Ovary (tissue), 9 donors: ENCODE results near the gene ARID1B. TPM values are rescaled to one million over a fixed set of nuclear protein-coding genes. Genes with fewer than 3 reads are reported as not detected.
"Not testable (repeated sequence)": the region's sequence is repeated elsewhere in the genome, so short reads cannot be mapped to it uniquely, and the experiment has no call there.

Experiments
- DNase-seq, 5 donors: peaks; one replicate each; pipeline ENCODE4 v3.0.0-alpha.2; 2019 to 2020
- H3K27ac ChIP-seq, 2 donors: fragments of 200-600 bp; one replicate each; pipeline versions ENCODE4 v1.5.1 to v1.8.0; 2019 to 2022
- H3K27me3 ChIP-seq: fragments of 200-600 bp; one replicate; pipeline ENCODE4 v1.8.0; 2022
- H3K36me3 ChIP-seq: fragments of 200-600 bp; sonication (generic); one replicate; pipeline ENCODE4 v1.5.1; 2019
- H3K4me1 ChIP-seq: one replicate; pipeline ENCODE4 v1.8.1; 2013; ENCODE audit warnings: mild to moderate bottlenecking, moderate library complexity; ENCODE audit not compliant: insufficient read depth
- H3K4me3 ChIP-seq: fragments of 200-600 bp; sonication (generic); one replicate; pipeline ENCODE4 v1.5.1; 2017
- H3K9me3 ChIP-seq, 2 donors: fragments of 200-600 bp in 1 of 2; sonication (generic) in 1 of 2; one replicate each; pipeline versions ENCODE4 v1.5.1 to v1.8.1; 2013 to 2019; ENCODE audit warnings: mild to moderate bottlenecking in 1 of 2, moderate library complexity in 1 of 2
- EP300 ChIP-seq: sonication (generic); formaldehyde crosslinking; IDR thresholded peaks from one replicate; pipeline ENCODE4 v1.6.1; 2017; ENCODE audit warnings: antibody characterized with exemption
- POLR2A ChIP-seq: fragments of 450-650 bp; IDR thresholded peaks from one replicate; pipeline ENCODE4 v1.6.1; 2017; ENCODE audit warnings: antibody characterized with exemption, mild to moderate bottlenecking, moderate library complexity
- WGBS, 3 donors: extraction: QIAGEN DNeasy Blood & Tissue Kit in 1 of 3; methylation state at CpG; one replicate each; pipeline versions ENCODE4 v1.1.5 to v1.1.7; 2013 to 2017; 5-methylcytosine and 5-hydroxymethylcytosine counted together
- intact Hi-C, 4 donors: fragments of 100-400 bp; cut with DNase I; formaldehyde crosslinking; loops; one replicate each; pipeline versions ENCODE4 v1.11.0 to v1.15.1; 2022 to 2023
- polyA plus RNA-seq, 2 donors: library from polyadenylated mRNA; stranded (reverse); fragments of 200-250 nt in 1 of 2; fragments of 350-450 nt in 1 of 2; fragmentation: Illumina TruSeq in 1 of 2; extraction: RNeasy Lipid Tissue Mini Kit (QIAGEN cat#74804) in 1 of 2; gene quantifications; one replicate each; pipeline ENCODE4 v1.2.3, GENCODE V29; 2013 to 2014
- total RNA-seq, 7 donors: library from RNA; depleted of rRNA in 2 of 7; stranded (reverse); fragments of >200 nt in 2 of 7; fragmentation: NEBNext Ultra II Directional in 3 of 7; extraction: Animal tissue kit (Norgen Biotek cat#: 25700) in 3 of 7; gene quantifications; one replicate each; pipeline versions ENCODE4 v1.1.0 to v1.2.4, GENCODE V29; 2016 to 2023
- TF ChIP-seq, protein P1 (sequence below), 3 donors: fragments of 450-650 bp in 2 of 3; fragments of 200-600 bp in 1 of 3; IDR thresholded peaks; one replicate each; pipeline versions ENCODE4 v1.5.1 to v1.8.0; 2016 to 2022; ENCODE audit warnings: antibody characterized with exemption in 3 of 3, mild to moderate bottlenecking in 1 of 3
- donor health status: DM: no; HTN: no; CAD: no; lungs with moderate emphysema.
- donor health status: DM: no; HTN: no; CAD: no.
- donor health status: Bipolar disorder and iron deficiency.
- donor health status: DM: yes; HTN: yes; CAD: no.
- donor health status: DM: no; HTN: no; CAD: no.
- donor health status: DM: yes; HTN: yes; CAD: no.

Gene ARID1B
- total and polyA plus RNA-seq, 9 donors: 33.2 to 144 (median 105) TPM

DNA sequence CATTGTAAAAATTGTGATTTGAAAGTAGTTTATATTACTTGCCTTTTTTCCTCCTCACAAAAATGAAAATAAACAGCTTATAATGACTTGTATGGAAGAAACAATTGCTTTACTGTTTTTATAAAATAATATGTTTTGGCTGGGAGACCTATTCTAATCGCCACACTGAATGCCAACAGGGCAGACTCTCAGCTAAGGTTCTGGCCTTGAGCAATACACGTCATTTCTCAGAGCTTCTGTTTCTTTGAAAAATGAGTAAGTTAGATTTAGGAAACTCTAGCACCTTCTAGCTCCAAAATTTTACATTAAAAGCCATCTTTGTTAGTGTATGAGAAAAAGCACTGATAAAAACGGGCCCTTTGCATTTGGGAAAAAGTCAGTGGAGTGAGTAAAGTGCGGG is 166.6 kb downstream of the ARID1B start:
- Histone ChIP-seq H3K27ac (peak overlapping the region in 1 of 2 donors; percentile 16), H3K9me3 (no peaks in the 10 kb centered on the region), H3K4me1 (peaks cover 14% of the 10 kb centered on the region), H3K36me3 (no peaks in the 10 kb centered on the region), H3K27me3 (no peaks in the 10 kb centered on the region), H3K4me3 (no peak overlapping the region)
- DNase-seq: no peak
- WGBS, 3 donors: 25 to 51% (median 43%) methylated on average over 4 of the region's 4 CpGs
- TF ChIP-seq, protein P1, sequence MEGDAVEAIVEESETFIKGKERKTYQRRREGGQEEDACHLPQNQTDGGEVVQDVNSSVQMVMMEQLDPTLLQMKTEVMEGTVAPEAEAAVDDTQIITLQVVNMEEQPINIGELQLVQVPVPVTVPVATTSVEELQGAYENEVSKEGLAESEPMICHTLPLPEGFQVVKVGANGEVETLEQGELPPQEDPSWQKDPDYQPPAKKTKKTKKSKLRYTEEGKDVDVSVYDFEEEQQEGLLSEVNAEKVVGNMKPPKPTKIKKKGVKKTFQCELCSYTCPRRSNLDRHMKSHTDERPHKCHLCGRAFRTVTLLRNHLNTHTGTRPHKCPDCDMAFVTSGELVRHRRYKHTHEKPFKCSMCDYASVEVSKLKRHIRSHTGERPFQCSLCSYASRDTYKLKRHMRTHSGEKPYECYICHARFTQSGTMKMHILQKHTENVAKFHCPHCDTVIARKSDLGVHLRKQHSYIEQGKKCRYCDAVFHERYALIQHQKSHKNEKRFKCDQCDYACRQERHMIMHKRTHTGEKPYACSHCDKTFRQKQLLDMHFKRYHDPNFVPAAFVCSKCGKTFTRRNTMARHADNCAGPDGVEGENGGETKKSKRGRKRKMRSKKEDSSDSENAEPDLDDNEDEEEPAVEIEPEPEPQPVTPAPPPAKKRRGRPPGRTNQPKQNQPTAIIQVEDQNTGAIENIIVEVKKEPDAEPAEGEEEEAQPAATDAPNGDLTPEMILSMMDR (IDR thresholded peaks at IDR 0.05): no peak
- TF ChIP-seq EP300 (no peak), POLR2A (no peak)
- intact Hi-C loops: no loop called here

DNA sequence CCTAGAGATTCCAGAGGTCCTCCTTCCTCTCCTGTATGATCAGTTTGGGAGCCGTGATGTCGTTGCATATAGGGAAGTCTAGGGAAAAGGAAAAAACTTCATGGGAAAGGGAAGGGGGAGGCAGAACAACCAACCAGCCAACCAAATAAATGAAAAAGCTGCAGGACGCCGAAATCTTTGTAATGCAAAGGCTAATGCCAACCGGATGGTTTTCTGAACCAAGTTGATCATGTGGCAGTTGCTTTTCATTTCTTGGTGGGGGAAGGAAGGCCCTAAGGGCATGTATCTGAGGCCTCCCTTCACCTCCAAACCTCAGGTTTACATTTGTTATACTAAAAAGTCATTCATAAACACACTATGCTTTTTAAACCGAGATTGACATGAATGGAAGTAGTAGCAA is 167.2 kb downstream of the ARID1B start:
- intact Hi-C loops: no loop called here
- TF ChIP-seq, protein P1 (IDR thresholded peaks at IDR 0.05): no peak
- TF ChIP-seq POLR2A (no peak), EP300 (no peak)
- Histone ChIP-seq H3K4me3 (no peak overlapping the region), H3K27ac (peak overlapping the region in 1 of 2 donors; percentile 16), H3K9me3 (no peaks in the 10 kb centered on the region), H3K36me3 (no peaks in the 10 kb centered on the region), H3K4me1 (peaks cover 15% of the 10 kb centered on the region), H3K27me3 (no peaks in the 10 kb centered on the region)
- WGBS, 3 donors: 91 to 92% (median 91%) methylated on average over 6 of the region's 6 CpGs
- DNase-seq: no peak

DNA sequence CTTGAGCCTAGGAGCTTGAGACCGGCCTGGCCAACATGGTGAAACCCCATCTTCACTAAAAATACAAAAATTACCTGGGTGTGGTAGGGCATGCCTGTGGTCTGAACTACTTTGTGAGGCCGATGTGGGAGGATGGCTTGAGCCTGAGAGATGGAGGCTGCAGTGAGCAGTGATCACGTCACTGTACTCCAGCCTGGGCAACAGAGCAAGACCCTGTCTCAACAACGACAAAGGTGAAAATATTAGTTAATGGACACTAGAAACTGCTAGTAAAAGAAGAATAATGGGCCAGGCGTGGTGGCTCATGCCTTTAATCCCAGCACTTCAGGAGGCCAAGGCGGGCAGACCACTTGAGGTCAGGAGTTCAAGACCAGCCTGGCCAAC is 168.6 kb downstream of the ARID1B start:
- peaks cover 14% of the 10 kb centered on the region for H3K4me1 ChIP-seq
- H3K9me3 ChIP-seq, H3K27me3 ChIP-seq, H3K36me3 ChIP-seq, intact Hi-C loops, H3K4me3 ChIP-seq, H3K27ac ChIP-seq, DNase-seq: not testable (repeated sequence)
- WGBS, 3 donors: 94 to 98% (median 97%) methylated on average over 6 of the region's 6 CpGs

DNA sequence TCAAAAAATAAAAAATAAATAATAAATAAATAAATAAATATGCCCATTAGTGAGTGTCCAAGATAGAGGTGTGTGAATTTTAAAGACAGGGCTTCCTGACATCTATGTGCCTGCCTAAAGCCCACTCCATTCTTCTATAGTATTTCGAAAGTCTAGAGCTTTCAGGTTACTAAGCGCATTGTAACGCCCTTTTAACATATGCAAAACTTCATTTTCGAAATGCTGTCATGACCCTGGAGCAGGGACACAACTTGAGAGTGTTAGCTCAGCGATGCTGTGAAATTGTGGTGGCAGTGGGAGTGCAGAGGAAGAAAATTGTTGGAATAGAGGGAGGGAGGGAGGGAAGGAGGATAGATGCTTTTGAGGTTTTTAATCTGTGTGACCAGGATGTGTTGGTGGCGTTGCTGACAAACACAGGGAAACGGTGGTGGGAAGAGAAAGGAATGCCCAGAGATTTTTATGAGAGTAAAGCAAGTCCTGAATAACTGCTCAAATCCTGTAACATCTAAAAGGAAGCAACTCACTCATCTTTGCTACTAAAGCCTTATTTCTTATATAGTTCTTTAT is 169.3 kb downstream of the ARID1B start:
- peaks cover 12% of the 10 kb centered on the region for H3K4me1 ChIP-seq
- WGBS, 3 donors: 73 to 82% (median 80%) methylated on average over 7 of the region's 7 CpGs
- intact Hi-C loops: no loop called here
- no peak overlapping the region for H3K27ac ChIP-seq
- no peaks in the 10 kb centered on the region for H3K27me3 ChIP-seq
- DNase-seq: no peak
- H3K9me3 ChIP-seq: no peaks in the 10 kb centered on the region
- no peaks in the 10 kb centered on the region for H3K36me3 ChIP-seq
- TF ChIP-seq POLR2A (no peak), EP300 (no peak)
- TF ChIP-seq, protein P1 (IDR thresholded peaks at IDR 0.05): no peak
- no peak overlapping the region for H3K4me3 ChIP-seq

DNA sequence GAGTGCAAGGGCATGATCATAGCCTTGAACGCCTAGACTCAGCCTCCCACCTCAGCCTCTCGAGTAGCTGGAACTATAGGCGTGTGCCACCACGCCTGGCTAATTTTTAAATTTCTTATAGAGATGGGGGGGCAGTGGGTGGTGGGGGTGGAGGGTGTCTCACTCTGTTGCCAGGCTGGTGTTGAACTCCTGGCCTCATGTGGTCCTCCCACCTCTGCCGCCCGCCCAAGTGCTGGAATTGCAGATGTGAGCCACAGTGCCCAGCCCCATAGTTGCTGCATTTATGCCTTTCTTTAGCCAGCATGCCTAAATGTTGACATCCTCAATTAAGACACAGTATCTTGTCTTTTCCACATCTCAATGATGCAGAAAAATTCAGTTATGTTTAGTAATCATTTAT is 171.1 kb downstream of the ARID1B start:
- intact Hi-C loops: no loop called here
- Histone ChIP-seq H3K4me3 (no peak overlapping the region), H3K27ac (no peak overlapping the region), H3K36me3 (no peaks in the 10 kb centered on the region), H3K9me3 (no peaks in the 10 kb centered on the region), H3K4me1 (peaks cover 11% of the 10 kb centered on the region), H3K27me3 (no peaks in the 10 kb centered on the region)
- DNase-seq: no peak
- WGBS, 3 donors: 95 to 96% (median 96%) methylated on average over 6 of the region's 6 CpGs
- TF ChIP-seq, protein P1 (IDR thresholded peaks at IDR 0.05): no peak
- TF ChIP-seq POLR2A (no peak), EP300 (no peak)
